Activated naive CD8-positive, alpha-beta T cell treated with anti-CD3 and anti-CD28 coated beads, Interleukin-2, amount 10 ng/mL, durations not matched to agents 7 days and 5 days (primary cell): ENCODE measurements around the gene PLCH1. TPM values are rescaled to one million over a fixed set of nuclear protein-coding genes. Genes with fewer than 3 reads are reported as not detected.
A peak's percentile ranks its signal among the peaks of the same experiment; 100 is the strongest.
"Not testable (repeated sequence)": the region's sequence is repeated elsewhere in the genome, so short reads cannot be mapped to it uniquely, and the experiment has no call there.

ENCODE experiments used
- ATAC-seq: fragments of 150-1000 bp; cut with Tn5 transposase; one replicate; pipeline ENCODE4 v1.10.0; 2021; ENCODE audit warnings: low read depth, moderate library complexity
- POLR2A ChIA-PET: fragments of 350-600 bp; sonication (Branson Sonifier 250); formaldehyde crosslinking; loops from one replicate; lab custom pipeline; 2021; ENCODE audit warnings: antibody characterized with exemption; lab: Charles Lee
- DNase-seq: peaks from one replicate; pipeline ENCODE4 v3.0.0; 2021
- H3K27ac Mint-ChIP-seq: one replicate; pipeline ENCODE4 v1.8.0; 2022; ENCODE audit warnings: mild to moderate bottlenecking, mixed read lengths
- H3K27me3 Mint-ChIP-seq: one replicate; pipeline ENCODE4 v1.8.0; 2022; ENCODE audit warnings: mild to moderate bottlenecking, moderate library complexity, mixed read lengths
- H3K36me3 Mint-ChIP-seq: one replicate; pipeline ENCODE4 v1.8.0; 2021; ENCODE audit warnings: mild to moderate bottlenecking, mixed read lengths
- H3K4me1 Mint-ChIP-seq: one replicate; pipeline ENCODE4 v1.8.0; 2021; ENCODE audit warnings: mixed read lengths
- H3K4me3 Mint-ChIP-seq: one replicate; pipeline ENCODE4 v1.8.0; 2022; ENCODE audit warnings: mild to moderate bottlenecking, moderate library complexity, mixed read lengths
- H3K9me3 Mint-ChIP-seq: one replicate; pipeline ENCODE4 v1.8.0; 2021; ENCODE audit warnings: mixed read lengths
- total RNA-seq, 2 experiments: library from RNA; stranded (reverse); gene quantifications; one replicate each; pipeline ENCODE4 v1.2.3, GENCODE V29; 2021

Gene PLCH1
- total RNA-seq, 2 experiments from 2014 or later = 3.8 to 5.1 TPM

DNA sequence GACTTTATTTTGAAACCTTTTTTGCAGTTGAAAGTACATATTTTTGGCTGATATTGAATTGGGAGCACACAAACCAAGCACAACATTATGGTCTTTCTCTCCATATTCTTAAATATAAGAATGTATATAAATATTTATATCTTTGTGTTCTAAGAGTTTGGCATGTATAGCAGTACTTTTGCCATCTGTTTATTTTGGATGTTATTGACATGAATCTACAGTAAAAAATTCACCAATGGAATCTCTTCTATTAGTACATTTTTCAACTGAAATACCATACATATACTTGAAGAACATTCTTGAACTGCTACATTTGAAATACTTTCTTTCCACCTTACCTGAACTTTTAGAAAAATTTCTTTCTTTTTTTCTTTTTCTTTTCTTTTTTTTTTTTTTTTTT is 342.2 kb downstream of the PLCH1 start:
- Mint-ChIP-seq H3K4me1 (no peaks in the 10 kb centered on the region), H3K27me3 (peaks cover 5% of the 10 kb centered on the region), H3K27ac (no peak overlapping the region), H3K4me3 (no peak overlapping the region), H3K36me3 (no peaks in the 10 kb centered on the region), H3K9me3 (no peaks in the 10 kb centered on the region)
- DNase-seq = no peak
- ATAC-seq = no peak
- POLR2A ChIA-PET = no interaction called here

DNA sequence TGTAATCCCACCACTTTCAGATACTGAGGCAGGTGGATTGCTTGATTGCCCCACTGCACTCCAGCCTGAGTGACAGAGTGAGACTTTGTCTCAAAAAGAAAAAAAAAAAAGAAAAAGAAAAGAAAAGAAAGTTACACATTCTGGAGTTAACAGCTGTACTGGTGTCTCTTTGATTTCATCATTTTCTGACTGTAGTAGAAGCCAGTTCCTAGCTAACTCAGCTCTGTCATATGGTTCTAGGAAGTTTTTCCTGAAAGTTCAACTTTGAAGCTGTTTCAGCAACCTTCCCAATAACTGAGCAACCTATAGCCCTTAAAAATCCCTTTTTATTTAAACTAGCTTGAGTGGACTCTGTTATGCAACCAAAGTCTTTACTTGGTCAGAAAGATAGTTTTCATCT is 346.8 kb downstream of the PLCH1 start:
- no peak overlapping the region for H3K4me3 Mint-ChIP-seq
- POLR2A ChIA-PET = no interaction called here
- no peaks in the 10 kb centered on the region for H3K4me1 Mint-ChIP-seq
- peaks cover 6% of the 10 kb centered on the region for H3K27me3 Mint-ChIP-seq
- no peaks in the 10 kb centered on the region for H3K36me3 Mint-ChIP-seq
- DNase-seq (no peak), ATAC-seq (no peak)
- peaks cover 4% of the 10 kb centered on the region for H3K9me3 Mint-ChIP-seq
- no peak overlapping the region for H3K27ac Mint-ChIP-seq

DNA sequence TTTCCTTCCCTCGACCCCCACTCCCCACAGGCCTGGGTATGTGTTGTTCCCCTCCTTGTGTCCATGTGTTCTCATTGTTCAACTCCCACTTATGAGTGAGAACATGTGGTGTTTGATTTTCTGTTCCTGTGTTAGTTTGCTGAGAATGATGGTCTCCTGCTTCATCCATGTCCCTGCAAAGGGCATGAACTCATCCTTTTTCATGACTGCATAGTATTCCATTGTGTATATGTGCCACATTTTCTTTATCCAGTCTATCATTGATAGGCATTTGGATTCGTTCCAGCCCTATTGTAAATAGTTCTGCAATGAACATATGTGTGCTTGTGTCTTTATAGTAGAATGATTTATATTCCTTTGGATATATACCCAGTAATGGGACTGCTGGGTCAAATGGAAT is 350.0 kb downstream of the PLCH1 start:
- H3K4me1 Mint-ChIP-seq, DNase-seq, H3K27ac Mint-ChIP-seq, H3K4me3 Mint-ChIP-seq, POLR2A ChIA-PET, H3K9me3 Mint-ChIP-seq, ATAC-seq, H3K36me3 Mint-ChIP-seq, H3K27me3 Mint-ChIP-seq: not testable (repeated sequence)

DNA sequence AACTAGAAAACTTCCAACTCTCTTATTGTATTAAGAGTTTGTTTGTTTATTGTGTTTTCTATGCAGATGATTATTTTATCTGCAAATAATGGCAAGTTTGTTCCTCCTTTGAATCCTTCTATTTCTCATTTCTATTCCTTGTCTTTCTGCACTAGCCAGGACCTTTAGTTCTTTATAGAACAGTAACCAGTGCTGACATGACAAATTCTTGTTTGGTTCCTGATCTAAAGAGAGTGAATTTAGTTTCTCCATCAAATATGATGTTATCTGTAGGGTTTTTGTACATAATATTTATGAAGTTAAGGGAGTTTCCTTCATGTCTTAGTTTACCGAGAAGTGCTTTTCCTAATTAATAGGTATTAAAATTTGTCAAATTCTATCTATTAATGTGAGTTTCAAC is 350.6 kb downstream of the PLCH1 start:
- Mint-ChIP-seq H3K27ac (no peak overlapping the region), H3K9me3 (peaks cover 4% of the 10 kb centered on the region), H3K27me3 (peaks cover 6% of the 10 kb centered on the region), H3K4me1 (no peaks in the 10 kb centered on the region), H3K4me3 (no peak overlapping the region), H3K36me3 (no peaks in the 10 kb centered on the region)
- POLR2A ChIA-PET = no interaction called here
- ATAC-seq = no peak
- DNase-seq = no peak

DNA sequence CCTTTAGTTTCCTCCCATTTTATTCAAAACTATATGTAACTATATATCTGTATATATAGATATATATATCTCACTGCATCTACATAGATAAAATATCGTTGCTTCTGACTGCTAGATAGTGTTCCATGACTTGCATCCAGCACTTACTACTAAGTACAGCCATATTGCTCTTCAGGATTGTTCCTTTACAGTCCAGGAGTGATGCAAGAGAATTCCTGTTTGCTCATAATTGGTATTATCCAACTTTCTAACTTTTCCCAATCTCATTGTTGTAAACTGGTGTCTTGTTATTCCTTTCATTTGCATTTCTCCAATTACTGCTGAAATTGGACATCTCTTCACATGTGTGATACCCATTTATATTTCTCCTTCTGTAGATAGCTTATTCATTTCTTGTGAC is 351.6 kb downstream of the PLCH1 start:
- H3K27me3 Mint-ChIP-seq = peaks cover 9% of the 10 kb centered on the region
- POLR2A ChIA-PET = no interaction called here
- DNase-seq (no peak), ATAC-seq (no peak)
- no peaks in the 10 kb centered on the region for H3K36me3 Mint-ChIP-seq
- H3K4me1 Mint-ChIP-seq = no peaks in the 10 kb centered on the region
- H3K9me3 Mint-ChIP-seq = peaks cover 4% of the 10 kb centered on the region
- no peak overlapping the region for H3K4me3 Mint-ChIP-seq
- H3K27ac Mint-ChIP-seq = no peak overlapping the region

DNA sequence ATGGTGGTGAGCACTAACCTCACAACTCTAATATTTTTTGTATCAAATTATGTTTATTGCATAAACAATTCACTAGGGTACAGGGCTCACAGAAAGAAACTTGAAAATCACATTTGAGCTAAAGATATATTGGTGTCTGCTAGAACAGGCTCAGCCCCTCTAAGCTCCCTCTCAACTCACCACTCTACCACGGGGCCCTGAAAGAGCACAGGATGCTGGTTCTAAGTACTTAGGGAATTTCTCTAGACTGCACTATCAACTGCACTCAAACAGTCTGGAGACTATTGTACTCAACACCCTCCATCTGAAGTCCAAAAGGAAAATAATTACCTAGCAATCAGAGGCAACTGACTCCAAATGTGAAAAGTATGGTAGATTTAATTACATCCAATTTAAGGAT is 352.7 kb downstream of the PLCH1 start:
- POLR2A ChIA-PET = no interaction called here
- Mint-ChIP-seq H3K27me3 (peaks cover 13% of the 10 kb centered on the region), H3K36me3 (no peaks in the 10 kb centered on the region), H3K27ac (no peak overlapping the region), H3K9me3 (peaks cover 4% of the 10 kb centered on the region), H3K4me1 (peaks cover 1% of the 10 kb centered on the region), H3K4me3 (no peak overlapping the region)
- DNase-seq (no peak), ATAC-seq (no peak)

DNA sequence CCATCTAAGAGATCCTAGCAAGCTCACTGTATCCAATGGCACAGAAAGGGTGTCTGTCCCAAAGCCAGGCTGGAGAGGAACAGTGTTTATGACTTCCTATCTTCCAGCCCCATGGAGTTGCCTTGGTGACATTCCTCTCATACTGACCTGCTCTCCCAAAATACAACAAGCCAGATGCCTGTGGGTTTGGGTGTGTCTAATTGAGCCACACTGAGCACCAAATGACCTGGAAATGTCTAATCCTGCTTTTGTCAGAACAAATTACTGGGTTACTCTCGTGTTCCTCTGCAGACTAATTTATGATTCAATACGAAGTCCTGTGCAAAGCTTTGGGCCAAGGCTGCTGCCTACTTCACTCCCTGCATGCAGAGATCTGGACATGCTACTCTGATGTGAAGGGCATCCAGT is 353.3 kb downstream of the PLCH1 start:
- no peaks in the 10 kb centered on the region for H3K36me3 Mint-ChIP-seq
- ATAC-seq (no peak), DNase-seq (no peak)
- H3K4me1 Mint-ChIP-seq = peaks cover 4% of the 10 kb centered on the region
- peaks cover 4% of the 10 kb centered on the region for H3K9me3 Mint-ChIP-seq
- POLR2A ChIA-PET = no interaction called here
- H3K27me3 Mint-ChIP-seq = peaks cover 17% of the 10 kb centered on the region
- no peak overlapping the region for H3K4me3 Mint-ChIP-seq
- H3K27ac Mint-ChIP-seq = no peak overlapping the region

DNA sequence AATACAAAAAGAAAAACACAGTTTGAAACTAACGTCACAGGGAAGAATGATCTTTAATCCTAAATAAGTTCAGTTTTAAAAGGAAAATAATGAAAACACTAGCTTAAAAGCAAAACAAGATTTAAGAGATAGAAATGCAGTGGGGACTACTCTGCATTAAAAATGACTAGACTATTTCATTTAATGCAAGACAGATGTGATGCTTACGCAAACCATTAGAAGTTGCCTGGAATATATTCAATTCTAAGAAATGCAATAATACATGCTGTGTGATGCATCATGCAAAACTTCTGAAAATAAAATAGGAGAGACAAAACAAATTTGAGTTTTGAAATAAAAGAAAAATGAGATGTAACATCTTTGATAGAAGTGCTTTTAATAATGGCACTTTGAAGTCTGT is 353.8 kb downstream of the PLCH1 start:
- POLR2A ChIA-PET = interaction anchor here (0.7 kb wide), 1 partner anchor 14 kb away, joined by 4 read pairs; no protein-coding TSS in a partner anchor
- Mint-ChIP-seq H3K9me3 (peaks cover 4% of the 10 kb centered on the region), H3K27ac (no peak overlapping the region), H3K4me3 (no peak overlapping the region), H3K4me1 (peaks cover 4% of the 10 kb centered on the region), H3K27me3 (peaks cover 19% of the 10 kb centered on the region), H3K36me3 (no peaks in the 10 kb centered on the region)
- DNase-seq (no peak), ATAC-seq (no peak)

DNA sequence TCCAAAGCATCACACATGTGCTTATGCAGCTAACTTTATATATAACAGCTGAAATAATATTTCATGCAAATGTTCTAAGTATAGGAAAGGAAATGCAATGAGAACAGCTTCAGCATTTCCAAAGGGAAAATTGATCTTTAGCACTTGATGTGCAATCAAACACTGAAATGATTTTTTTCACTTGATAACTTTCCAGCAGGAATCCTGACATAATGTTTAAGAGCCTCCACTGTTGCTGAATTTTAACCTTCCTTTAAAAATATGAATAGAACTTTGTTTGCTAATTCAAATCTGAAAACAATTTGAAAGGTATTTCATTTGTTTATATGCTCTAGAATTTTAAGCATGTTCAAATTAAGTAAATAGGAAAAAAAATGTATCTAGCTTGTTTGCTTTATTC is 354.5 kb downstream of the PLCH1 start:
- Mint-ChIP-seq H3K36me3 (no peaks in the 10 kb centered on the region), H3K9me3 (peaks cover 4% of the 10 kb centered on the region)
- POLR2A ChIA-PET = interaction anchor here (0.7 kb wide), 1 partner anchor 15 kb away, joined by 4 read pairs; no protein-coding TSS in a partner anchor

DNA sequence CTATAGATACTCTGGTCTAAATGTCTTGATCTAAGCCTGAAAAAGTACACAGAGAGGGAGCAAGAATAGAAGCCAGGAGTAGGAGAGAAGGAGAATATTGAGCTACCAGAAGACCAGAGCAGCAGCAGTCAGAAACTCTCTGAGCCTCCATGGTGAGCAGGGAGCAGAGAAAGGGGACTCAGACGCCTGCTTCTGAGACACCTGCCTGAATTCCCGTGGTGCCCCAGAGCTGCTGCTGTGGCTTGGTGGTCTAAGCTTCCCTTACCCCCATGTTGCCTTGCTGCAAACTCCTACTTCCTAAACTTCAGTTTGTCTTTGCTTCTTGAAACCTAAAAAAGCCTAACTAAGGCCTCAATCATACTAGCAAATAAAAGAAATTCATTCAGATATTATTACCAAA is 356.5 kb downstream of the PLCH1 start:
- no peak for ATAC-seq
- Mint-ChIP-seq H3K27ac (no peak overlapping the region), H3K36me3 (no peaks in the 10 kb centered on the region), H3K4me3 (no peak overlapping the region), H3K4me1 (peaks cover 4% of the 10 kb centered on the region), H3K27me3 (peaks cover 16% of the 10 kb centered on the region), H3K9me3 (no peaks in the 10 kb centered on the region)
- no peak for DNase-seq
- POLR2A ChIA-PET = no interaction called here

More for the DNA sequence above, 354.5 kb downstream of the PLCH1 start:
- Mint-ChIP-seq H3K27ac (no peak overlapping the region), H3K27me3 (peaks cover 19% of the 10 kb centered on the region), H3K4me3 (no peak overlapping the region), H3K4me1 (peaks cover 4% of the 10 kb centered on the region)
- no peak for ATAC-seq
- DNase-seq = no peak

DNA sequence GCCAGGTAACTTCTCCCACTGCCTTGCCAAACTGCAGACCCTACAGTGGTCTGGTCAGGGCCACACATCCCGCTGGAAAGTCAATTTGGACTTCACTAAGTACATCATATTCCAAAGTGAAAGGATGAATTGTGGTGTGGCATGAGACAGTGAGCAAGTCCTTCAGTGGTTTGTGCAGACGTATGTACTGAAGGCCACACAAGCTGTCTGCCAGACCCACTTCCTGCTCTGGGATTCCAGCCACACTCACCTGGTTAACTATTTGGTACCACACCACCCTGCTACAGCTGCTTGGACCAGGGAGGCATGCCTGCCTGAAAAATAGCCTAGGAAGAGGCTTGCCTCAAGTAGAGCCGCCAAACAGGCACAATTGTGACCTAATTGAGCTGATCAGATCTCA is 357.3 kb downstream of the PLCH1 start:
- H3K36me3 Mint-ChIP-seq = no peaks in the 10 kb centered on the region
- H3K27ac Mint-ChIP-seq = no peak overlapping the region
- no peak overlapping the region for H3K4me3 Mint-ChIP-seq

DNA sequence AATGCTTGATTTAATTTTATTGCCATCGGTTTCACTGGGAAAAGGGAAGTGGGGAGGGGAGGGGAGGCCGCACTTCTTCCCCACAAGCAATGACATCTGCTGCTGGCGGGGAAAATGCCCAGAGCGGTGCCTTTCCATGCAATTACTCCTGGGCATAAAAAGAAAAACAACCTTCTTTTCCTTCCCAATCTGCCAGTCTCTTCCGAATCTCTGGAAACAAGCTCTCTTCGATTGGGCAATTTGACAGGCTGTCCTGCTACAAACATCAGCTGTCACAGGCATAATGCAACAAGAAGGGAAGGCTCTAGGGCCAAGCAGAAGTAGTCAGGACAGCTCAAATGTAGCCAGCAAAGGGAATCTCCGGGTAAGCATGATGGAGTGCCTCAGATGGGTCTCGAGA is 358.0 kb downstream of the PLCH1 start:
- no peaks in the 10 kb centered on the region for H3K9me3 Mint-ChIP-seq
- POLR2A ChIA-PET = no interaction called here
- no peak overlapping the region for H3K27ac Mint-ChIP-seq
- peaks cover 16% of the 10 kb centered on the region for H3K27me3 Mint-ChIP-seq
- DNase-seq (no peak), ATAC-seq (no peak)
- H3K36me3 Mint-ChIP-seq = no peaks in the 10 kb centered on the region
- H3K4me3 Mint-ChIP-seq = no peak overlapping the region
- H3K4me1 Mint-ChIP-seq = peaks cover 4% of the 10 kb centered on the region

More for the DNA sequence above, 357.3 kb downstream of the PLCH1 start:
- no peaks in the 10 kb centered on the region for H3K9me3 Mint-ChIP-seq
- H3K4me1 Mint-ChIP-seq = peaks cover 4% of the 10 kb centered on the region
- POLR2A ChIA-PET = no interaction called here
- H3K27me3 Mint-ChIP-seq = peaks cover 16% of the 10 kb centered on the region
- no peak for DNase-seq
- no peak for ATAC-seq

DNA sequence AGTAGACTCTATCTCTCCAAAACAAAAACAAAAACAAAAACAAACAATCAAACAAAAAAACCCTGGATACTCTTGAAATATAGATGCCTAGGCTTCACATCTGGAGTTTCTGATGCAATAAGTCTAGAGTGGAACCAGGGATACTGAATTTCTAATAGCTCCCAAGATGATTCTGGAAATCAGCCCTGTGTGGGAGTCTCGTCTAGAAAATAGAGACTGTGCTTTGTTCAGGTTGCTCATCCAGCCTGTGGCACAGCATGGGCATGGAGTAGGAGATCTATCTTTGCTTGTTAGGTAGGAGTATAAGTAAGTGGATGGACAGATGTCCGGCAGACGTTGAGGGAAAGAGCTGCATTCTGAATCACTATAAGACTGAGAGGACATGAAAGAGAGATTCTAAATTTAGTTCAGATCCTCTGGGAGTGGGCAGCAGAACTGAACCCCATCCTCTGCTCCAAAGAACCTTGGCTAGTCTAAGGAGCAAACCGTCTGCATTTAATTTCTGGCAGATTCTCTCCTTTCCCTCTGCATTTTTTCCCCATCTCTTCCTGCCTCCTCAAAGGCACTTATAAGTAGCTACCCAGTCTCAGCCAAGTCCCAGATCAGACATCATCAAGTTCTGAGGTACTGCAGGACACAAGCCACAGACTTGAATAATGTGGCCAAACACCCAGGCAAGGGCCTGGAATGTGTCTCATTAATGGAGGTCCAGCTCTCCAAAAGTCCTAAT is 358.8 kb downstream of the PLCH1 start:
- POLR2A ChIA-PET = no interaction called here
- peaks cover 4% of the 10 kb centered on the region for H3K4me1 Mint-ChIP-seq
- ATAC-seq (no peak), DNase-seq (no peak)
- H3K4me3 Mint-ChIP-seq = no peak overlapping the region
- H3K9me3 Mint-ChIP-seq = no peaks in the 10 kb centered on the region
- peaks cover 16% of the 10 kb centered on the region for H3K27me3 Mint-ChIP-seq
- H3K27ac Mint-ChIP-seq = no peak overlapping the region
- no peaks in the 10 kb centered on the region for H3K36me3 Mint-ChIP-seq

DNA sequence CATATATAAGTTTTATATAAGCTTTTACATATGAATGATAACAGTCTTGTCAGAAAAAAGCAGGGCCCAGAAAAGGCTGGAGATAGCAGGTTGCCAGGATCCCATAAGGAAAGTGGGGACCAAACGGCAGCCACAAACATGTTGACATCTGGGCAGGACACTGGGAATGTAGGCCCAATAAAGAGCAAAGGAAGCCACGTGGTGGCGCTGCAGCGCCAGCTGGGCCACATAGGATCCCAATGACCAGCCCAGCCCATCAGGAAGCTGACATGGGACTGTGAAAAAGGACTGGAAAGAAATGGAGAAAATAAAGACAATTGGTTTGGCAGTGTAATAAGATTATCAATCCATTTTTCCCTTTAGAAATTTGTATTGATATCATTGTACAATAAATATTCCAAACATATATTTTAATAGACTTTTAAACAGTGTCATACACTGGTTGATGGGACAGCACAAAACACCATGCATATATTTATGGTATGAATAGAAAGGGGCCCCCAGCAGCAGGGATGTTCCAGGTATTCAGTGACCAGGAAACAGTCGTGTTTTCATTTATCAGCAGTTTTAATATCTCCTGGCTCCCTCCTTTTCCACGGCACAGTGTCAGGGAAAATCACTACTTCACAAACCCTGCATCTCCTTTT is 362.4 kb downstream of the PLCH1 start:
- H3K27ac Mint-ChIP-seq = no peak overlapping the region
- H3K36me3 Mint-ChIP-seq = no peaks in the 10 kb centered on the region
- H3K27me3 Mint-ChIP-seq = peaks cover 9% of the 10 kb centered on the region
- H3K9me3 Mint-ChIP-seq = no peaks in the 10 kb centered on the region
- peaks cover 4% of the 10 kb centered on the region for H3K4me1 Mint-ChIP-seq
- H3K4me3 Mint-ChIP-seq = no peak overlapping the region
- no peak for ATAC-seq
- POLR2A ChIA-PET = no interaction called here
- peak; percentile 30 for DNase-seq
